ENCODE results near the gene CDCA7L.
"Not testable (repeated sequence)": the region's sequence is repeated elsewhere in the genome, so short reads cannot be mapped to it uniquely, and the experiment has no call there.

CDCA7L gene

DNA sequence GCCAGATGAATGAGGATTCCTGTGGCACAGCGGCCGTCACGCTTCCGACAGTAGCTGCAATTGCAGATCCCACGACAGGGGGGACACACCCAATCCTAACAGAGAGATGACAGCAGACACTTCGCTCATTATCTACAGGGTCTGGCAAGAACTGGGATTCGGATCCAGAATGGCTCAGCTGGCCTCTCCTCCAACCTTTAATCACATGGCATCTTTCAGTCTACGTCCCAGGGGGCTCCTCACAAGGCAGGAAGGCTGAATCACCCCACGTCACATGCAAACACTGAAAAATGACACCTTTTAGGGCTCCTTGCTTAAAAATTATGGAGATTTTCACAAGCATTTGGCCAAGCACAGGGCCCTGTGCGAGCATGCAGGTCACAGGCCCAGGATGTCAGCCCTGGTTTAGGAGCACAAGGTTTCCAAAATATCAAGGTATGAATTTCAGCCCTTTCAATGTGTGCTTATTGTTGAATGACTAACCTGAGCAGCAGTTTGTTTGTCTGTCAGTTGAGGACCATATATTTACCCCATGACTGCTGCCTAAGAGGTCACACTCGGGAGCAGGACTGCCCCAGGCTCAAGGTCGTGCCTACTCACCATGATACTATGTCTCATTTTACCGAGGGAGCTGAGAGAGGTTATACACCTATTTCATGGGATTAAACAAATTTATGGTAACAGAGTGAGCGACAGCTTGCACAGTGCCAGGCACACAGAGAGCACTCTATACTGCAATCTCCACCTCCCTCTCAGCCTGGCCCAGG, 42.5 kb downstream of the CDCA7L start:
- DNase-seq: no peak

DNA sequence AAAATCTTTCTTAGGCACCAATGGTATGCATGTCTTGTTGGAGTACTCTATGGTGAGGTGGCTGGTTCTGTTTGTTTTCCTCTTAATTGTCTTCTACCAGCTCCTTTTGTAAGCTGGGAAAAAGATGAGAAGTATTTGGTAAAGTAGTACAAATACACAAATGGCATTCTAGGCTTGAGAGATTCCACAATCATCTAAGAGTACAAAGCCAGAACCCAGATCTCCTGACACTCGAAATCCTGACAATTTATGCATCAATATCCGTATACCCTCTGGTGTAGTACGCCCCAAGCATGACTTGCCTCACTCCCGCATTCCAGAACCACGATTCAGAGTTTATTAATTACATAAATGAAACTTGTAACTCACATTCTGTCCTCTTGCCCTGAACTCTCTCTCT, 43.5 kb downstream of the CDCA7L start:
- DNase-seq: no peak

DNA sequence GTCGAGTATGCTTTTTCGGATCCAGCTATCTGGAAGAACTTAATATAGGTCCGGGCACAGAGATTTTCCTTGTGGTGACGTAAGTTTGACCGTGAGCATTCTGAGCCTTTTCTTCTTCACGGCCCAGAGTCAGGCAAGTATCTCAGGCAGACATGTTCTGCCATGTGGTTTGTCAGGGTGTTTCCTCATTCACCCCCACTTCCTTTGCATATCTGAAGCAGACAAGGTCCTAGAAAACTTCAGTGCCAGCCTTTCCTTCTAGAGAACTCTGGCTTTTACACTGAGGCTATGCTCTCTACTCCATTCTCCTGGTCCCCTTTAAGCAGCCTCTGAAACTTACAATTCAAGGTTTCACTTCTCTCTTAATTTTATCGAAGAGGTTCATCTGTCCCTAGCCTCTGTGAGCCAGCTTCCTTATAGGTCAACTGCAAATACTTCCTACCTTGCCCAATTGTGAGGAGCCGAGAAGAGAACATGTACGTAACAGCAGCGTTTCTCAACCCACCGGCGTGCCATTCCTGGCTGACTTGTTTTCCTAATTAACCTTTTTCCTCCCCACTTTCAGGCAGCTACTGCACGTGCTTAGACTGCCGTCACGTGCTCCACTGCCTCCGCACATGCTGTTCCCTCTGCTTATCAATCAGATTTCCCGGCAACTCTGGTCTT, 47.3 kb downstream of the CDCA7L start:
- DNase-seq: no peak

DNA sequence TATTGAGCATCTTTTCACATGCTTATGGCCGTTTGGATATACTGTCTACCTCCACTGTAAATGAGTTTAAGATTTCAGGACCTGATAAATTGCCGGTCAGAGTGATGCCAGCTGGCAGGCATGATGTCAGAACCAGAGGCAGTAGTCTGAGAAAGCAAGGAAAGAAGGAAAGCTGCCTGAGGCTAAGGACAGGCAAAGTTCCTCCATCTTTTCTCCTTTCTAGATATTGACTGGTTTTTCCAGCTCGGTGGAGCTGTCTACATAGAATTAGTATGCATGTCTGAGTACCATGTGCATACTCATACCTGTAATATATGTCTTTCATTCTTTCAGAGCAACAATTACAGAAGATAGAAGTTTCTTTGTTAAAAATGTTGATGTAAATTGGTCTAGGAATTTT, 52.3 kb downstream of the CDCA7L start:
- DNase-seq: no peak

GRCh38 chr7:21891291-21891690, 54.4 kb downstream of the CDCA7L start:
- no peak for DNase-seq

- DNase-seq: no peak
Observed at GRCh38 chr7:21887779-21888178, 57.9 kb downstream of the CDCA7L start.

- DNase-seq: no peak
Observed at GRCh38 chr7:21887353-21887752, 58.3 kb downstream of the CDCA7L start.

DNA sequence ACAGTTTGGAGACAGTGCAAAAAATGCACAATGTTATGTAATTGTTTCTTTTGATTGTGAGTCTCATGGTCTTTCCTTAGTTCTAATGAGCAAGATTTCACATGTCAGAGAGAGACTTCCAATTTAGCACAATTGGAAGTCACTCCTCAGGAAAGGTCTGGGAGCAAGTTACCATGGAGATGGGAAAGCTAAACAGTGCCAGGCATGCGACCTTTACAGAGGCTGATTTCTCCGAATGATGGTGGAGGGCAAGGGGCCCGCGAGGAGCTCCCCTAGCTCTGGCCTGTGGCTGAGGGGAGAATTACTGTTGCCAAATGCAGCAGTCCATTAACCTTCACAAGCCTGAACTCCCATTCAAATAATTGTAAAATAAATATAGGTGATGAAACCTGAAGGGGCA, 59.3 kb downstream of the CDCA7L start:
- DNase-seq: no peak

DNA sequence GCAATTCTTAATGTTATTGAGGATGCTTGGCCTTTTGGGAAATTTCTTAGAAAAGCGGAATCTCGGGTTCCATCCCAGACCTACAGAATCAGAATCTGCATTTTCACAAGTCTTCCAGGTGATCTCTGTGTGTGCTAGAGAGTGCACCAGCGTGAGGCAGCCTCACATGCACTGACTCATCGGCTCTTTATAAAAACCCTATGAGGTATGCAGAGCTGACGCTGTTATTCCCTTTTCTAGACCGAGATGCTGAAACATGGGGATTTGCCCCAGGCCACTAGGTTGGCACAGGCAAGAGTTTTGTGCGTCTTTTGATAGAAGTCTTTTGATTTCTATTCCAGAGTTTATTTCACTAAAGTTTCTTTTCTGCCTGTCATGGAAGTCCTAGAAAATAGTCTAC, 61.2 kb downstream of the CDCA7L start:
- no peak for DNase-seq

DNA sequence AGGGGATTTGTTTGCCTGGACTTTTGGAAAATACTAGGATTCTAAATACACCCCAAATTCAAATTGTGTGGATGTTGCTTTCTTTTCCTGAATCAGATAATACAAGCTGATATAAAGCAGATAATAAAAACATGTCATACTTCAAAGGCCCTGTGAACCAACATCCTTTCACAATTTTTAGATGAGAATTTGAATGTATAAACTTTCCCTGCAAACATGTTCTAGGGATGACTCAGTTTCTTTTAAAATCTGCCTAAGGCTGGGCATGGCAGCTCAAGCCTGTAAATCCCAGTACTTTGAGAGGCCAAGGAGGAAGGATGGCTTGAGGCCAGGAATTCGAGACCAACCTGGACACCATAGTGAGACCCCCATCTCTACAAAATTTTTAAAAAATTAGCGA, 62.2 kb downstream of the CDCA7L start:
- not testable (repeated sequence) for DNase-seq

DNA sequence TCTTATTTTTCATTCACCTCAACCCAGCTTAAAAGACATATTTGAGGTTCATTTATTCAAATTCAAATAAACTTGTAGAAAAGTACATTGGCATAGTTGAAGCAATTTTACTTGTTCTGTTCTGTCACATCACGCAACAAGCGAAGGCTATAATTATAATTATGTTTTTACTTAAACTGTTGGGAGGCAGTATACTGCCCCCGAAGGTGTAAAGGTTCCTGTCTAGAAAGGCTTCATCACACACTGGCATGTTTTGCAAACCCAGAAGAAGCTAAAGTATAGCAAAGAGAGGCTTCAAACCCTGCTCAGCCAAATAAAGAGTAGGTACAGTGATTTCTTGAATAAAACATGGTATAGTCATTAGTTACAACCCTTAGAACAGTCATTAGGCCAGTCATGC, 62.6 kb downstream of the CDCA7L start:
- DNase-seq: no peak

DNA sequence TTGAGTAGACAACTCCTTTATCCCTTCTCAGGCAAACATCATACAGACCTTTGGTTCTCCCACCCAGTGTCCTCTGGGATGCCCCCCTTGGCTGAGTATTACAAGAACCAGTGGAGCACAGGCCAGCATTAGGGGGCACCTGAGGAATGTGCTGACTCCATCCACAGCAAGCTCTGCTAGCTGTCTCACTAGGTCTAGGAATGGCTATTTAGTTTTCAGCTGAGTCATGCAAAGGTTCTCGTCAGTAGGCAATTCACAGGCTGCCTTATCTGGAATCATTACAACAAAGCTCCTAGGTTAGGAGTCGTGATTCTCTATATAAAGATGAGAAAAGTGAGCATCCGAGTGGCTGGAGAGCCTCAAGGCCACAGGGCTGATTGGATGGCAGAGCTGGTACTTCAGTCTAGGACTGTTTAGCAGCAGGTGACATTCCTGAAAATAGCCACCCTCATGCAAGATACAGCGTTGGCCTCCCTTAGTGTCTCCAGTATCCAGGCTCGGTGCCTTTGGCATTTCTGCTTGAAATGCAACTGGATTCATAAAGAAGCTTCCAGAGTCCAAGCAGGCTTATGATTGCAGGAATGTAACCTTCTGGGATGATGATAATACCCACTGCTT, 75.8 kb downstream of the CDCA7L start:
- no peak for DNase-seq

DNA sequence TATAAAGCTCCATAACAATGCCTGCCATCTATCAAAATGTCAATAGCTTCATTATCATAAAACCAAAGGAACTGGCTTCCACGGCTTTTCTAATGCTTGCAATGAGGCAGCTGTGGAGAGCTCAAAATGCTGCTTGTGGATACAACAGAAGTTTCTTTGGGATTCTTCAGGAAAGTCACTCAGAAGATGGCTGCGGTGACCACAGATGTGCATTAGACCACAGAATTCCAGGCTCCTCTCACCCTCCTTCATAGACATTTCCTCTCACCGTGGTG, 77.2 kb downstream of the CDCA7L start:
- no peak for DNase-seq

GRCh38 chr7:21867816-21868575, 77.7 kb downstream of the CDCA7L start:
- no peak for DNase-seq

DNA sequence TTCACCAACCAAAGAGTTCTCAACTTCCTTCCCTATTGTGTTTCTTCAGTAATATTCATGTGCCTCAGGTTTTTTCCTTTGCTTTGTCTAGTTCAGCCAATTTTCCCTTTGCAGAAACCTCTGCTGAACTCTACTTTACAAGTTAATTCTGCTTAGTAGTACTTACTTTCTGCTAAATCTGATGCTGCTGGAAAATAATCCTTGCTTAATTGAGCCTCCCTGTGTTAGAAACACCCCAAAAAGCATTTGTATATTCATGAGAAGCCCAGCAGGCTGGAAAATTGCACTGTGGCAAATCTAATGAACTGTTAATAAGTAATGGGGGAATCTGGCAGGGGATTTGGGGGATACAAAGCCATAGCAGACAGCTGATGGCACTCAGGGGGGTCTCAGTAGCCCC, 78.5 kb downstream of the CDCA7L start:
- DNase-seq: no peak

- DNase-seq: no peak
Observed at GRCh38 chr7:21866731-21867130, 79.0 kb downstream of the CDCA7L start.

- DNase-seq: not testable (repeated sequence)
Observed at GRCh38 chr7:21865631-21866204, 80.0 kb downstream of the CDCA7L start.

DNA sequence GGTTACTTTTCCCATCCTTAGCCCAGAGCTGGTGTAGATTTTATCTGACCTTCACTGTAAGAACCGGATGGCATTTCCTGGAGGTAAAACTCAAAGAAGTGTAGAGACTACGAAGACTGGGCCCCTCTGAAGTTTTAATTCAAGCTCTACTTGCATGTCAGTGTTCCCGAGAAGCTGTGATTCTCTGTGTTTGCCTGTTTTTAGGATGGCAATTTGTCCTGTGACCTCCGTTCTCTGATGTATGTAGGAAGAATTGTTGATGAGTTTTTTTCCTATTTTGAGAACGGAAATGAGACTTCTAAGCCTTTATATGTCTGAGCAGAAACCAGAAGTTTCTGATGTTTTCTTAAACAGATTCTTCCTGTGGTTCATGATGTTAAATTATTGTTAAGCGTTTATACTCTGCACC, 94.1 kb downstream of the CDCA7L start:
- DNase-seq: no peak
